GM19324 (cell line): ENCODE data around the gene PIP5KL1.

ENCODE experiments used
- ATAC-seq: cut with Tn5 transposase; IDR thresholded peaks from one replicate; pipeline ENCODE4 v1.9.1; 2021; ENCODE audit warnings: mild to moderate bottlenecking, moderate library complexity; ENCODE audit not compliant: unreplicated experiment, low FRiP score

The PIP5KL1 gene, protein sequence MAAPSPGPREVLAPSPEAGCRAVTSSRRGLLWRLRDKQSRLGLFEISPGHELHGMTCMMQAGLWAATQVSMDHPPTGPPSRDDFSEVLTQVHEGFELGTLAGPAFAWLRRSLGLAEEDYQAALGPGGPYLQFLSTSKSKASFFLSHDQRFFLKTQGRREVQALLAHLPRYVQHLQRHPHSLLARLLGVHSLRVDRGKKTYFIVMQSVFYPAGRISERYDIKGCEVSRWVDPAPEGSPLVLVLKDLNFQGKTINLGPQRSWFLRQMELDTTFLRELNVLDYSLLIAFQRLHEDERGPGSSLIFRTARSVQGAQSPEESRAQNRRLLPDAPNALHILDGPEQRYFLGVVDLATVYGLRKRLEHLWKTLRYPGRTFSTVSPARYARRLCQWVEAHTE

DNA sequence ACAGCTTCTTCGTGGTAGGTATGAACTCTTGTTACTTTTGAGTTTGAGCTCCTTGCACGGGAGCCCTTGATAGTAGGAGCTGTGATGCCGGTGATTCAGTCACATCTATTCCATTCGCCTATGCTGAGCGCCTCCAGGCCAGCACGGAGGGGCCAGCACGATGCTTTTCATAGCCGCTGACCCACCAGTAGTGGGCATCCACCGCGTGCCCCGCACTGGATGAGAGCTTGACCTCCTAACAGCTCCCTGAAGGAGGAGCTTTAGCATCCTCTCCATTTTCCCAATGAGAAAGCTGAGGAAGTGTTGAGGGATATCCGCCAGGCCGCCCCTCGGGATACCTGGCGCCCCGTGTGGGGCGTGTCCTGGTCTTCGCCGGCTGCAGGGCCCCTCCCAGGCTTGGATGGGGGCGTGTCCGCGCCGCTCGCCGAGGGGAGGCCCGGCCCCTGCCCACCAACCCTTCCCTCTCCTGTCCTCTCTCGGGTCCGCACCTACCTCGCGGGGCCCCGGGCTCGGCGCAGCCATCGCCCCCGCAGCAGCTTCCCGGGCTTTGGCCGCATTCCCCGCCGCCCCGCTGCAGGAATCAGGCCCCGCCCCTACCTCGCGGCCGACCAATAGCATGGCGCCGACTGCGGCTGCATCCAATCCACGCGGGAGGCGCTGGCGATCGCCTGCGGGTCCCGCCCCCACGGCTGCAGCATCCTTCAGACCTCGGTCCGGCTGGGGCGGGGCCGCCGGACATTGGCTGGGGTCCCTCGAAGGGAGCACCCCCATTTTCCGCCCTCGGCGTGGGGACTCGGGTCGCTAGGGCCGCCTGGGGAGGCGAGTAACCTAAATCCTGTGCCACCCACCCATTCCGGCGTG lies at the start of gene PIP5KL1:
Gene PIP5KL1, minus strand, starts transcription at position 547 of the 861 bp plus-strand sequence. Its CDS starts 25 bp downstream, at position 522.
- ATAC-seq: peak; percentile 83

DNA sequence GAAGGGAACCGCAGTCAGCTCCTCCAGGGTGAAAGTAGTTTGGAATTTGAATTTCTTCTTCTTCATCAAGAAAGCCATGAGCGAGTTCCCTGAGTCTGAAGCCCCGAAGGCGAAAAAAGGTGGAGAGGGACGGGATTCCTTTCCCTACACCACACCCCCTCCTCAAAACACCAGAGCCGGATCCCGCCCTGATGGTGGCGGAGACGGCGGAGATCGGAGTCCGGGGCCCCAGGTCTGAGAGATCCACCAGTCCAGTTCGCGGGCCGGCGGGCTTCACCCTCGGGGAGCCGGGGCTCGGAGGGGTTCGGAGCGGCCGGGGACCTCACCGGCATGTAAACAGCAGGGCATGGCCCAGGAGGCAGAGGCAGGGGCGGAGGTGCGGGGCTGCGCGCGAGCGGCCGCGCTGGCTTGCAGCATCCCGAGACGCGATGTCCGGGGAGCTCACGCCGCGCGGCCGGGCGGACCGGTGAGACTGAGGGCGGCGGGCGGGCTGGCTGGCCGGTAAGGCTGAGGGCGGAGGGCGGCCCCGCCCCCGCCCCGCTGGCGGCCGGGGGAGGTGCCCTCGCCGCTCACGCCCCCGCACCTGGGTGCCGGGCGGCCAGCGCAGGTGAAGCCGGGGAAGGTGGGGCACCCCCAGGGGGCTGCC lies 49.6 kb upstream of the PIP5KL1 start:
- peak; percentile 45 for ATAC-seq

DNA sequence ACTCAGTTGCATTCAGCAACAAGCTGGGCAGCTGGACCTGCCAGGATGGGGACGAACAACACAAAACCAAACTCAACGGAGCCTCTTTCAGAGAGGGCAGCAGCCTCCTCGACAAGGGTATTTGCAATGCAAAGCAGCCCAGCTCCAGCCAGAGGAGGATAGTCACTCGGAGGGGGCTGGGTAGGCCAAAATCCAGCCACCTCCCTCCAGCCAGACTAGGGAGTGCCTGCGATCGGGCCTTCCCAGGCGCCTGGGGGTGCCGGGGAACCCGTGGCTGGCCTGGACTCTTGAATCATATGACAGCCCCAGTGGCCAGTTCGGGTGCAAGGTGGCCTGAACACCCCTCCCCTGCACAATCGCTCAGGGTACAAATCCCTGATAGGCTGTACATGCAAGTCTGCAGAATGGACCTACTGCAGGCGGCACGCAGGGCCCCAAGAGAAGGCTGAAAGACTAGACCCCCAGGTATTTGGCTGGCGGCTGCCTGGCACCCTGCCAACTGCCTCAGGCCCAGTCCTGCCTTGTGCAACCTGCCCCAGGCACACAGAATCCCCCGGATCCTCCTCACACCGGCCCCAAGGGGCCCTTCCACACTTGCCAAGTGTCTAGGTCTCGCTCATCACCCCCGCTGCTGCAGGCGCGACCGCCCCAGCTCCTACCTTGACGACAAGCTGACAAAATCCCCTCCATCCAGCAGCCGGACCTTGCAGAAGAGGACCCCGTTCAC lies 48.9 kb upstream of the PIP5KL1 start:
- peak; percentile 13 for ATAC-seq

DNA sequence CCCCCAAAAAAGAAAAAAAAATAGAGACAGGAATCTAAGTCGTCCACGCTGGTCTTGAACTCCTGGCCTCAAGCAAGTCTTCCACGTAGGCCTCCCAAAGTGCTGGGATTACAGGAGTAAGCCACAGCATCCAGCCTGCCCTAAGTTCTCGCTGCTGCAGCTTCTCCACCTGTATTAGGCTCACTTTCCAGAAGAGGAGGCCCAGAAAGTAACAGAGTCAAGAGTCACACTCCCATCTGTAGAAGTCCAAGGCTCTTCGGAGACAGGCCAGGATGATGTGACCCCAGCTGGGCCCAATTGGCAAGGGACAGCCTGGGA lies 48.4 kb upstream of the PIP5KL1 start:
- ATAC-seq: no peak

DNA sequence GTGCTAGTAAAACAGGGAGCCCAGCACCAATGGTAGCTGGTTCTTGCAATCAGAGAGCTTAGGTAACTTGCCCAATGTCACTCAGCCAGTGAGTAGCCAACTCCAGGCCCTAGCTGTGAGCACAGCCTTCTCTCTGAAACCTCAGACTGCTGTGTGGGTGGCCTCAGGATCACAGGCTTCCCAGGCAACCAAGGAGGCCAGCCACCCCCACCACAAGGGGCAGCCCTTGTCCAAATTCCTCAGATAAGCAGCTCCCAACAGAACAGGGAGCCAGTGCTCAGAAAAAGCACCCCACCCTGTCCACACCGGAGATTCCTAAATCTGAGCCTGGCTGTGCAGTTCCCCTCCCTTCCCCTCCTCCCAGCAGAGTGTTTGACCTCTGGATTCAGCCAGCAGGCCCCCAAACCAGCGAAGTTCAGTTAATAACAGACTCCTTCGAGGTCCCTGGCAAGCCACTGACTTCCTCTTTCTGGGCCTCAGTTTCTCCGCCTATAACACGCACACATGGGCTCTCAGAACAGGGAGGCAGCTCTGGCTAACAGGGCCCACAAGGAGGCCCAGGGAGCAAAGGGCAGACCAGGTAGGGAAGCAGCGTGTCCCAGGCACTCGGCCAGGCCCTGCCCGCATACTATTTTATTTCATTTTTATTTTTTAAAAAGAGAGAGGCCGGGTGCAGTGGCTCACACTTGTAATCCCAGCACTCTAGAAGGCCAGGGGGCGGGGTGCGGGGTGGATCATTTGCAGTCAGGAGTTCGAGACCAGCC lies 47.5 kb upstream of the PIP5KL1 start:
- no peak for ATAC-seq

DNA sequence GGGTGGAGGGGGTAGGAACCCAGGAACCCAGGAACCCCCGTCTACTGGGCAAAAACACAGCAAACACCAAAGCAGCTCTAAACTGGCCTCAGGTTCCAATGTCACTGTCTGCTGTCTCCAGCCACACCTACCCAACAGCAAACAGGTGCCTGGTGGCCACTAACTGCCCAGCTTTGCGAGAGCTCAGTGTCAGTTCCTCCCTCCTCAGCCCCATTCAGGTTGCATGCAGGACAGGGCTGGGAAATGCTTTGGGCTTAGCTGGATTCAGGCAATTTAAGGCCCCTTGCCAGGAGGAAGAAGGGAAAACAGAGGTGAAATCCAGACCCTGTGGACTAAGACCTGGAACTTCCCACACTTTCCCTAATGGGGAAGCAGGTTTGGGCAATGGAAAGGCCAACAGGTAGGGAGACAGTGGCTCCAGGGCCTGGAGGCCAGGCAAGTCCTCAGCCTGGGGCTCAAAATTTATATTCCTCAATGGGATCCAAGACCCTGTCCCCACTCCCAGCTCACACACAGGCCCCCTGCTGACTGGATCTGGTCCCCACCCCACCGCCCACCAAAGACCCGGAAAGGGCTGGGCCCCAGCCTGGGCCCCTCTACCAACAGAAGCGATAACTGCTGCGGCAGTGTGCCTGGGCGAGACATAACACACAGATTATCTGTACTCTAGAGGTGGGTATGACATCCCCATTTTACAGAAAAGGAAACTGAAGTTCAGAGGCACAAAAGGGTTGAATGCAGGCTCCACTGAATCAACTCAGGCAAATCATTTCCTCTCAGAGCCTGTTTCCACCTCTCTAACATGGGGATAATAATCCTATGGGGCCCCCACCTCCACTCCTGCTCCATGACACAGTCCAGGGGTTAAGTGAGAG lies 46.7 kb upstream of the PIP5KL1 start:
- ATAC-seq: no peak

DNA sequence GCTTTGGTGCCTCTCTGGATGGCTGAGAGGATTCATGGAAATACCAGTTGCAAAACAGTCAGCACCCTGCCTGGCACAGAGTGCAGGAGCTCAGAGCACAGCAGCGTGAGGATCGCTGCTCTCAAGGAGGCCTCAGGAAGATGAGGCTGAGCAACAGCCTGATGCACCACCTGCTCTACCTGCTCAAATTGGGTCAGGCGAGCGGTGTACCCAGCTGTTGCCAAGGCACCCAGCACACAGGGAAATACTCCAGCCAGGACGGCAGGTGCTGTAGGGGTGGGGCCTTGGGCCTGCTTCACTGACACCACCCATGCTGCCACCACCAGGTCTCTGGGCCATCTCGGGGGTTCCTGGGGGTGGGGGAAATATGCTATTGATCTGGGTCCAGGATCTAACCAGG lies 45.9 kb upstream of the PIP5KL1 start:
- ATAC-seq: no peak

DNA sequence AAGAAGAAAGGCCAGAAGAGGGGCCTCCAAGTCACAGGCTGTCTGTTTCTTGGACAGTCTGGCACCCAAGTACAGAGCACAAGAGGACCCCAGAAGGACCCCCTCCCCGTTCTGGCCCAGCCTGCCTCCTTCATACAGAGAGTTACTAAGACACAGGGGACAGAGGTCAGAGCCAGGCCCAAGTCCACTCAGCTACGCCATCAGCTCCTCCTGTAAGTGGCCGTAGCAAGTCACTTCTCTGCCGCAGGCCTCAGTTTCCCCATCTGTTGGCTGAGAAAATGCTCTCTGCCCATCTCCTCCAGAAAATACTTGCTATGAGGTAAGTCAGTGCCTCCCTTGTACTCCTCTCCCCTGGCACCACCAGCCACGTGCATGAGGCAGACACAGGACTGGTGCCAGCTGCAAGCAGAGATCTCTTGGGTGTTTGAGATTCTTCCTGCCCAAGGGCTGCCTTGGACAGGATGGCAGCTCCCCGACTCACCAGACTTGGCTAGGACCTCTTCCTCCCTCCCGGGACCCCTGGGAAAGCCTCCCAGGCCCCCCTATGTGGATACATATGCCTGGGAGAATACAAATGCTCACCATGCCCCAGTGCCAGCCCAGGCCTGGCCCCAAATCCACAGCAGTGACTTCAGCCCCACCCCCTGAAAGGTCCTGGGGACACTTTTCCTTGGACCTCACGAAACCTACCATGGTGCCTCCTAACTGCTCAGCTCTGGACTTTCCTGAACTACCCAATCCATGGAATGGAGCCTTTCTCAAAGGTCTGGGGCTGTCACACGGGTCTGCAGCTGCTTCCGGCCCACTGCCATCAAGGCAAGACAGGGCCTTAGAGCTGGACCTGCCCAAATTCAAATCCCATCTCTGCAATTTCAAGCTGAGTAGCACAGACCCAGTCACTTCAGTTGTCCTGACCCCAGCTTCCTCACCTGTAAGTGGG lies 45.1 kb upstream of the PIP5KL1 start:
- no peak for ATAC-seq

DNA sequence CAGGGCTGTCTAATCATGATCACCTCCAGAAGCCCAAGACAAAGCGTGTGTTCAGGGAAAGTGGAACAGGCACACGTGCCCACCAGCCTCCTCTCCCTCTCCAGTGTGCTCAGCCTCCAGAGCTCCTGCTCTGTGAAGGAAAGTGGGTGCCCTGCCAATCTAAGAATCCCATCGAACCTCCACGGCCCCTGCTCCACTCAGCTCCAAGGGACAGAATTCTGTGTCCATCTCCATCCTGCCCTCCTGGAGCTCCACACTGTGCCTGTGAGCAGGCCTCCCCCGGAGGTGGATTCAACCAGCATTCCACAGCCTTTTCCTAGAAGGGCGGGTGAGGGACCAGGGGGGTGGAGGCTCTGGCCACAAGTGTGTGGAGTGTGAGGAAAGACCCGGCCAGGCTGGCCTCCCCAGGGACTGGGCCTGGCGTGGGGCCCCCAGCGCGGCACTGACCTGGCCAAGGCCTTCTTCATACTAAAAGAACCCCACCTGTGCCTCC lies 44.2 kb upstream of the PIP5KL1 start:
- ATAC-seq: no peak

DNA sequence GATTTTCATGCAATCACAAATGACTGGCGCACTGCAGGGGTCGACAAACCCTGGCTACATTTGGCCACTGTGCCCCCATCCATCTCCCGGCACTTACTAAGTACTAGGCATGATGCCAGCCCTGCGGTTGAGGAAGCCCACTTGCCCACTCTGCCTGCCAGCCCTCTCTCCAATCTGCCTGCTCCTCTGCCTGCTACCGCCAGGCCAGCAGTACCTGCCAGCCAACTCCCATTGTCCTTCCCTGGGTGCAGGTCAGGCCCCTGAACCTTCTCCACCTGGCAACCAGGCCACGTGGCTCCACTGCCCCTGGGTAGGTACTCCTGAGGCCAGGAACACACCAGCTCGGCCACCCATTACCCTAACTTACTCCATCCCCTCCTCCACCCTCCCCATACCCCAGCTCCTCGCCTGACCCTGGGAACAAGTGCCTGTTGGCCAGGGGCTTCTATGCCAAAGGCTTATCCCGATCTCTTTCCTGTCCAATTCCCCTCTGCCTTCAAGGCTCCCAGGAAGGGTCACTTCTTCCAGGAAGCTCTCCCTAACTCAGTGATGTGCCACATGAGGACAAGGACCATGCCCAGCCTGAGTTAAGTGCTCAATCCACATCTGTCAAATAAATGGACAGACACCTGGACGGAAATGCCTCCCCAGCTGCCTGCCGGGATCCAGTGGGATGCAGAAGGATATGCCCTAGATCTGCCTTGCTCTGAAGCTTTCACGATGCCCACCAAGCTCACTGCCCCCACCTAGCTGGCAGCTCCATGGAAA lies 43.6 kb upstream of the PIP5KL1 start:
- ATAC-seq: no peak

DNA sequence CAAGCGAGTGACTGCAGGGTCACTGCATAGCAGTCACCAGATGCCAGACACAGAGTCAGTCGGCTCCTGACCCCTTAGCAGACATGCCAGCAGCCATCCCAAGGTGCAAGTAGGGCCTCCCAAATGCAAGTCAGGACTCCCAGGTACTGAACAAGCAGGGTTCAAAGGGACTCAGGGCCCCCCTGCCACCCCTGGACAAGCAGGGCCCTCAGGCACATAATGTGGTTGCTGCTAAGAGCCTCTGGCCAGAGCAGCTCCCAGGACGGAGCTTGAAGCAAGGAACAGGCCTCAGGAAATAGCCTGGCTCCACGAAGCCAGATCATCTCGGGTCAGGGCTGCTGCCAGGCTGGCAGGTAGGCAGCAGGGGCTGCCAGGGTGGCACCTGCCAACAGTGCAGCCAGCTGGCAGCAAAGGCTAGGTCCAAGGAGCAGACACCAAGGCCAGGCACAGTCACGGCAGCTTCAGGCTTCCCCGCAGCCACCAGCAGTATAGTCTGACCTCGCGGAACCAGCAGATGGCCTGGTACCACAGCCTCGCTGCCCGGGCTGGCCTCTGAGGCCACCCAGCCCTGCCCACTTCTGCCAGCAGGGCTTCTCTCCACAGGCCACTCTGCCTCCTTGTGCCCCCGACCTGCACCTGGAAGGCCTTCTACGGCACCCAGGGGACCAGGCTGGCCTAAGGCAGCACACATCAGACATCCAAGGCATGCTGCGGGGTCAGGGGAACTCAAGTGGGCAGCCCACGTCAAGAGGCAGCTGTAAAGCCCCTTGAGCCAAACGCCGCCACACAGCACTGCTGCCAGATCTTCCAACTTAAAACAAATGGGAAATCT lies 42.8 kb upstream of the PIP5KL1 start:
- ATAC-seq: no peak

DNA sequence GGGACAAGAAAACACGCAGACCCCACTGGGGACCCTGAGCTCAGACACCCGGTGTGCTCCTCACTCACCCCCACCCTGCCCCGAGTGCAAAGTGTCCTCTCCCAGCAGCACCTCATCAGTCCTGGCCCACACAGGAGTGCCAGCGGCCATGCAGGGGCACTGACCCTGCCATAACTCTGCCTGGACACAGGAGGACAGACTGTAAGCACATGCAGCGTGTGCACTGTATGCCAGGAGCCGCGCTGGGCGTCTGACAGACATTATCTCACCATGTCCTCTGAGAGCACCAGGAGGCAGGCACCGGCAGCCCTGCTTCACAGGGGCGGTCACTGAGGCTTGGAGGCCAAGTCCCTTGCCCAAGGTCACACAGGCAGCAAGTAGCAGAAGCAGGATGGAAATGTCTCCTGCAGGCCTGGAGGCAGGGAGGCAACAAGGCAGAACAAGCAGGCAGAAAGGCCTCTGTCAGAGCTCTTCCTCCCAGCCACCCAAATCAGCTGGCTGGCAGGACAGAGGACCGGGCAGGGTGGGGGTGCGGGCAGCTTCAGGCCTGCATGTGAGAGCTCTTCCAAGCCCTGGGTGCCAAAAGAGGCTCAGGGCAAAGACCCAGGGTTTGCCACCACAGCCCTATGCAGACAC lies 41.8 kb upstream of the PIP5KL1 start:
- ATAC-seq: no peak

DNA sequence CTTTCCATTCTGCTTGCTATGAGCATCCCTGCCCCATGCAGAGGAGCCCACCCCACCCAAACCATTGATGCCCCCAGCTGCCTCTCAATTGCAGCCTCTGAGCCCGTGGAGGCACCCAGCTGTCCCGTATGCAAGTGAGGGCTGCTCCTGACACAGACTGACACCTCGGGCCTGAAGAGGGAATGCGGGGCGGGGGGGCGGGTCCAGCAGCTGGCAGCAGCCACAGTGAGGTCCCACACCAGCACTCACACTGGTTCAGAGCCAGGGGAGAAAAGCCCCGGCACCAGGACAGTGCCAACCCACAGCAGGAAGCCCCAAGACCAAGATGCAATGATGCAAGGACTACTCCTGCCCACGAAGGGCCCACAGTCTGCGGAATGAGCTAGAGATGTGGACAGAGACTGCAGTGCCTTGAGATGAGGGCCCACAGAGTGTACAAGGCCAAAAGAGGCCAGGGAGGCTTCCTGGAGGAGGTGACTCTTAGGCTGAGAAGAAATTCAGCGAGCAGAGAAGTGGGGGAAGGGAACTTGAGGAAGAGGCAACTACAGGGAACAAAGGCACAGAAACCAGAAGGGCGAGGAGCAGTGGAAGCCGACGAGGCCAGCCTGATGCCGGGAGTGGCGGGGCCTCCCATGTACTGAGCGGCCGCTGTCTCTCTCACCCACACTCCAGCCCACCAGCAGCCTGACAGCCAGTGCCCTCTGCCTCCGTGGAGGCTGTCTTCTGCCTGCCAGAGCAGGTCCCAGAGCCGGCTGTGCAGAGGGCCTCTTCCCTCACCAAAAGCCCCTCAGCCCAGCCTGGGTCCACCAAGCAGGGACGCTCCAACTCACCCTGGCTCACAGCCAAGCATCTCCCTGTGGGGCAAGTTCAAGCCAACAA lies 41.0 kb upstream of the PIP5KL1 start:
- no peak for ATAC-seq

DNA sequence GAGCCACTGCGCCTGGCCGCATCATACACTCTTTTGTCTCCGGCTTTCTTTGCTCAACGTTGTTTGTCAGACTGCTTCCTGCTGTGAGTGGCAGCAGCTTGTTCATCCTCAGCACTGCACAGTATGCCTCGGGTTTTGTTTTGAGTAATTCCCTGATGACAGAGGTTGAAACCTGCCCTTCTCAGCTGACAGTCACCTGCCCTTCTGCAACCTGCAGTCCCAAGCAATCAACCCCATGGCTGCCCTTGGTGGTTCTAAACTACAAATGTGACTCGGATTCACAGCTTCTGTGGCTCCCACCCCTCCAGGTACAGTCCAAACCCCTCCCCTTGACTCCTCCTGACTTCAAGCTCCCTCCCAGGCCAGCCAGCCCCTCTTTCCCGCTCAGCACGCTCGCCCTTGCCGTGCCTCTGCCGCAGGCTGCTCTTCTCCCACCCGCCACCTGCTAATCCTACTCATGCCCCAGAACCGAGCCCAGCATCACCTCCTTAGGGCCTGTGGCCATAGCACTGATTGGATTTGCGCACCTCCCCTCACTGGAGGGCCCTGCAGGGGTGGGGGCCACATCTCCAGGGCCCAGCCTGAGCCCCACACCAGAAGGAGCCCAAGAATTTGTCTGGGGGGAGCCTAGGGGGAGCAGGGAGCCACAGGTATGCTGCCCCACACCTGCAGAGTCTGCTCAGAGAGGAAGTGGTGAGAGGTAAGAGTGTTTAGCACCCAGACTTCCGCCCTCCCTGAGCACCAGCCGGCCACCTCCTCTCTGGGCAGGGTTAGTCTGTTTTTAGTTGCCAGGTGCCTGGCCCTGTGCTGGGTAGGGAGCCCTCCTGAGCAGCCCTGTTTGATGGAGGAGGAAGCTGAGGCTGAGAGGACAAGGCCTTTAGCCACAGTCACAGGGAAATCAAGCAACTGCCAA lies 40.1 kb upstream of the PIP5KL1 start:
- no peak for ATAC-seq
